Gastroesophageal sphincter (tissue), 3 donors: Measurements from ENCODE around the gene RCCD1.

Experiments used
- CTCF ChIP-seq, 4 experiments: fragments of 200-600 bp in 2 of 4; fragments of 450-650 bp in 2 of 4; sonication (generic) in 1 of 4; IDR thresholded peaks; one replicate each; pipeline ENCODE4 v1.5.1; 2017 to 2019; ENCODE audit warnings: antibody characterized with exemption in 4 of 4, mild to moderate bottlenecking in 2 of 4, moderate library complexity in 2 of 4
- POLR2AphosphoS5 ChIP-seq: sonication (generic); formaldehyde crosslinking; IDR thresholded peaks from one replicate; pipeline ENCODE4 v1.6.1; 2017; ENCODE audit warnings: antibody characterized with exemption

- TF ChIP-seq POLR2AphosphoS5 = no peak
- no peak for TF ChIP-seq CTCF (IDR thresholded peaks at IDR 0.05)
Observed at GRCh38 chr15:90910441-90911301, 44.0 kb upstream of the RCCD1 start.
